ENCODE measurements around the gene LMAN2. TPM values are rescaled to one million over a fixed set of nuclear protein-coding genes. Genes with fewer than 3 reads are reported as not detected.

LMAN2 gene
- total RNA-seq, 2 experiments from 2014 or later = 116 to 144 TPM

GRCh38 chr5:177367323-177367848 is 15.9 kb upstream of the LMAN2 start:
- no peaks in the 10 kb centered on the region for H3K9me2 ChIP-seq (ENCODE audit: insufficient read depth, low read length)
- no TSS peak for BruUV-seq (replicated peaks)
- peaks cover 61% of the 10 kb centered on the region for H3K4me1 ChIP-seq (ENCODE audit: insufficient read depth, low read length, poor library complexity, severe bottlenecking)
- DNase-seq (ENCODE audit: low spot score) = no peak
- H3K79me2 ChIP-seq (ENCODE audit: insufficient read depth, low read depth, low read length) = peaks cover 9% of the 10 kb centered on the region; the same call in 1 of the 2 replicates
- ChIA-PET CTCF (ENCODE audit: unreplicated experiment) (no interaction called here), POLR2A (interaction anchor here (0.7 kb wide), 1 partner anchor 52 kb away, joined by 3 read pairs; no protein-coding TSS in a partner anchor)
- no peaks in the 10 kb centered on the region for H4K20me1 ChIP-seq (ENCODE audit: insufficient read depth, low read length)
- H3K27ac ChIP-seq (ENCODE audit: low read depth, low read length, poor library complexity, severe bottlenecking) = no peak overlapping the region
- no peak overlapping the region for H3K4me3 ChIP-seq (ENCODE audit: low read depth, low read length, poor library complexity, severe bottlenecking)
- H3K4me2 ChIP-seq (ENCODE audit: low read length) = no peak overlapping the region
- TF ChIP-seq, protein P1, sequence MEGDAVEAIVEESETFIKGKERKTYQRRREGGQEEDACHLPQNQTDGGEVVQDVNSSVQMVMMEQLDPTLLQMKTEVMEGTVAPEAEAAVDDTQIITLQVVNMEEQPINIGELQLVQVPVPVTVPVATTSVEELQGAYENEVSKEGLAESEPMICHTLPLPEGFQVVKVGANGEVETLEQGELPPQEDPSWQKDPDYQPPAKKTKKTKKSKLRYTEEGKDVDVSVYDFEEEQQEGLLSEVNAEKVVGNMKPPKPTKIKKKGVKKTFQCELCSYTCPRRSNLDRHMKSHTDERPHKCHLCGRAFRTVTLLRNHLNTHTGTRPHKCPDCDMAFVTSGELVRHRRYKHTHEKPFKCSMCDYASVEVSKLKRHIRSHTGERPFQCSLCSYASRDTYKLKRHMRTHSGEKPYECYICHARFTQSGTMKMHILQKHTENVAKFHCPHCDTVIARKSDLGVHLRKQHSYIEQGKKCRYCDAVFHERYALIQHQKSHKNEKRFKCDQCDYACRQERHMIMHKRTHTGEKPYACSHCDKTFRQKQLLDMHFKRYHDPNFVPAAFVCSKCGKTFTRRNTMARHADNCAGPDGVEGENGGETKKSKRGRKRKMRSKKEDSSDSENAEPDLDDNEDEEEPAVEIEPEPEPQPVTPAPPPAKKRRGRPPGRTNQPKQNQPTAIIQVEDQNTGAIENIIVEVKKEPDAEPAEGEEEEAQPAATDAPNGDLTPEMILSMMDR (conservative IDR thresholded peaks at IDR 0.05; ENCODE audit: low read length) = no peak
- no peak for TF ChIP-seq EZH2phosphoT487 (IDR thresholded peaks at IDR 0.05; ENCODE audit: borderline replicate concordance, low read depth, low read length)
- peaks cover 36% of the 10 kb centered on the region for H3K36me3 ChIP-seq (ENCODE audit: insufficient read depth, low read length)
- intact Hi-C loops (cut with micrococcal nuclease; ENCODE audit: unreplicated experiment) = no loop called here
- H3K9me3 ChIP-seq (ENCODE audit: low read length) = no peaks in the 10 kb centered on the region
- no peak overlapping the region for H2AFZ ChIP-seq (ENCODE audit: low read length)

GRCh38 chr5:177366528-177367322 is 15.3 kb upstream of the LMAN2 start:
- H3K9me3 ChIP-seq (ENCODE audit: low read length) = no peaks in the 10 kb centered on the region
- H3K79me2 ChIP-seq (ENCODE audit: insufficient read depth, low read depth, low read length) = peaks cover 9% of the 10 kb centered on the region; the same call in 1 of the 2 replicates
- H3K4me1 ChIP-seq (ENCODE audit: insufficient read depth, low read length, poor library complexity, severe bottlenecking) = peaks cover 61% of the 10 kb centered on the region
- no peak overlapping the region for H2AFZ ChIP-seq (ENCODE audit: low read length)
- no peaks in the 10 kb centered on the region for H3K9me2 ChIP-seq (ENCODE audit: insufficient read depth, low read length)
- no peak overlapping the region for H3K4me3 ChIP-seq (ENCODE audit: low read depth, low read length, poor library complexity, severe bottlenecking)
- CTCF ChIA-PET (ENCODE audit: unreplicated experiment) = interaction anchor here (0.6 kb wide), 1 partner anchor 78 kb away, joined by 3 read pairs; no protein-coding TSS in a partner anchor
- POLR2A ChIA-PET = interaction anchor here (0.7 kb wide), 1 partner anchor 53 kb away, joined by 3 read pairs; no protein-coding TSS in a partner anchor
- H3K27ac ChIP-seq (ENCODE audit: low read depth, low read length, poor library complexity, severe bottlenecking) = no peak overlapping the region
- H3K36me3 ChIP-seq (ENCODE audit: insufficient read depth, low read length) = peaks cover 30% of the 10 kb centered on the region
- intact Hi-C loops (cut with micrococcal nuclease; ENCODE audit: unreplicated experiment) = no loop called here
- no peaks in the 10 kb centered on the region for H4K20me1 ChIP-seq (ENCODE audit: insufficient read depth, low read length)
- TF ChIP-seq EZH2phosphoT487 (IDR thresholded peaks at IDR 0.05; ENCODE audit: borderline replicate concordance, low read depth, low read length) = no peak
- TF ChIP-seq, protein P1 (conservative IDR thresholded peaks at IDR 0.05; ENCODE audit: low read length) = no peak
- no peak overlapping the region for H3K4me2 ChIP-seq (ENCODE audit: low read length)
- no peak for DNase-seq (ENCODE audit: low spot score)
- BruUV-seq (replicated peaks) = no TSS peak

Data from OCI-LY7 (cell line).